WTC11 (cell line): ENCODE measurements around the gene CDHR5. TPM values are rescaled to one million over a fixed set of nuclear protein-coding genes. Genes with fewer than 3 reads are reported as not detected.

Experiments used
- ATAC-seq: fragments of 200-7000 bp; cut with Tn5 transposase; 2 replicates; pipeline ENCODE4 v1.10.0; 2021; ENCODE audit warnings: mild to moderate bottlenecking, moderate library complexity
- CTCF ChIA-PET: fragments of 300-600 bp; sonication (Branson Sonifier 250); formaldehyde crosslinking; loops from one replicate; lab custom pipeline; 2021; ENCODE audit warnings: antibody characterized with exemption; lab: Charles Lee
- POLR2A ChIA-PET: fragments of 350-600 bp; sonication (Branson Sonifier 250); formaldehyde crosslinking; loops from one replicate; lab custom pipeline; 2021; ENCODE audit warnings: antibody characterized with exemption; lab: Charles Lee
- DNase-seq: peaks from one replicate; pipeline ENCODE4 v3.0.0; 2021; ENCODE audit warnings: low spot score
- H3K27ac Mint-ChIP-seq: 2 replicates; pipeline ENCODE4 v1.8.0; 2021; ENCODE audit warnings: mixed read lengths
- H3K27me3 Mint-ChIP-seq: 2 replicates; pipeline ENCODE4 v1.8.0; 2021; ENCODE audit warnings: low read depth, mild to moderate bottlenecking, moderate library complexity, mixed read lengths
- H3K36me3 Mint-ChIP-seq: 2 replicates; pipeline ENCODE4 v1.8.0; 2021; ENCODE audit warnings: mixed read lengths
- H3K4me1 Mint-ChIP-seq: 2 replicates; pipeline ENCODE4 v1.8.0; 2022; ENCODE audit warnings: mixed read lengths
- H3K4me3 Mint-ChIP-seq: 2 replicates; pipeline ENCODE4 v1.8.0; 2021; ENCODE audit warnings: mild to moderate bottlenecking, moderate library complexity, mixed read lengths
- H3K9me3 Mint-ChIP-seq: 2 replicates; pipeline ENCODE4 v1.8.0; 2021; ENCODE audit warnings: mixed read lengths
- ATF1 ChIP-seq: sonication (generic); formaldehyde crosslinking; IDR thresholded peaks from 2 replicates; pipeline ENCODE4 v1.8.1; 2023; ENCODE audit warnings: mild to moderate bottlenecking, moderate library complexity, missing genetic modification reagents
- ATF2 ChIP-seq: sonication (generic); formaldehyde crosslinking; IDR thresholded peaks from 2 replicates; pipeline ENCODE4 v1.8.1; 2022; ENCODE audit warnings: low read depth, missing genetic modification reagents, borderline replicate concordance
- ETV6 ChIP-seq: sonication (generic); formaldehyde crosslinking; IDR thresholded peaks from 2 replicates; pipeline ENCODE4 v1.8.1; 2022; ENCODE audit warnings: mild to moderate bottlenecking, missing genetic modification reagents
- FOXK1 ChIP-seq: sonication (generic); formaldehyde crosslinking; IDR thresholded peaks from 2 replicates; pipeline ENCODE4 v1.8.0; 2022; ENCODE audit warnings: mild to moderate bottlenecking, moderate library complexity, missing genetic modification reagents
- FOXP1 ChIP-seq: sonication (generic); formaldehyde crosslinking; IDR thresholded peaks from 2 replicates; pipeline ENCODE4 v1.8.0; 2022; ENCODE audit warnings: missing genetic modification reagents, mild to moderate bottlenecking, moderate library complexity, borderline replicate concordance
- GABPB1 ChIP-seq: sonication (generic); formaldehyde crosslinking; IDR thresholded peaks from 2 replicates; pipeline ENCODE4 v1.8.1; 2023; ENCODE audit warnings: mild to moderate bottlenecking, missing genetic modification reagents
- MAX ChIP-seq: sonication (generic); formaldehyde crosslinking; IDR thresholded peaks from 2 replicates; pipeline ENCODE4 v1.8.0; 2022; ENCODE audit warnings: mild to moderate bottlenecking, missing genetic modification reagents
- NFATC4 ChIP-seq: fragments of 250-450 bp; sonication (Bioruptor Pico); IDR thresholded peaks from 2 replicates; pipeline ENCODE4 v1.9.0; 2021; ENCODE audit warnings: mild to moderate bottlenecking
- NFYB ChIP-seq: sonication (generic); formaldehyde crosslinking; conservative IDR thresholded peaks from 2 replicates; pipeline ENCODE4 v1.8.0; 2022; ENCODE audit warnings: low read depth, missing genetic modification reagents
- NR3C1 ChIP-seq: sonication (generic); formaldehyde crosslinking; conservative IDR thresholded peaks from 2 replicates; pipeline ENCODE4 v1.8.1; 2023; ENCODE audit warnings: low read depth, mild to moderate bottlenecking, missing genetic modification reagents
- PRRX2 ChIP-seq: fragments of 250-450 bp; sonication (Bioruptor Pico); IDR thresholded peaks from 2 replicates; pipeline ENCODE4 v1.8.0; 2021; ENCODE audit warnings: mild to moderate bottlenecking
- RELA ChIP-seq: sonication (generic); formaldehyde crosslinking; IDR thresholded peaks from 2 replicates; pipeline ENCODE4 v1.8.1; 2022; ENCODE audit warnings: missing genetic modification reagents, mild to moderate bottlenecking, borderline replicate concordance
- TCF7 ChIP-seq: sonication (generic); formaldehyde crosslinking; IDR thresholded peaks from 2 replicates; pipeline ENCODE4 v1.8.0; 2022; ENCODE audit warnings: mild to moderate bottlenecking, low read depth, missing genetic modification reagents, moderate library complexity
- USF1 ChIP-seq: sonication (generic); formaldehyde crosslinking; IDR thresholded peaks from 2 replicates; pipeline ENCODE4 v1.8.0; 2022; ENCODE audit warnings: mild to moderate bottlenecking, missing genetic modification reagents
- ZBTB21 ChIP-seq: sonication (generic); formaldehyde crosslinking; IDR thresholded peaks from 2 replicates; pipeline ENCODE4 v1.8.1; 2023; ENCODE audit warnings: mild to moderate bottlenecking, missing genetic modification reagents, borderline replicate concordance
- ZBTB43 ChIP-seq: sonication (generic); formaldehyde crosslinking; IDR thresholded peaks from 2 replicates; pipeline ENCODE4 v1.8.1; 2023; ENCODE audit warnings: mild to moderate bottlenecking, missing genetic modification reagents
- ZNF263 ChIP-seq: sonication (generic); formaldehyde crosslinking; IDR thresholded peaks from 2 replicates; pipeline ENCODE4 v1.8.1; 2022; ENCODE audit warnings: low read depth, mild to moderate bottlenecking, moderate library complexity, missing genetic modification reagents
- ZNF416 ChIP-seq: fragments of 250-450 bp; sonication (Bioruptor Pico); IDR thresholded peaks from 2 replicates; pipeline ENCODE4 v1.9.0; 2021; ENCODE audit warnings: mild to moderate bottlenecking, inconsistent platforms
- total RNA-seq: library from RNA; stranded (reverse); gene quantifications from 3 replicates; pipeline ENCODE4 v1.2.3, GENCODE V29; 2021
- TF ChIP-seq, protein P1 (sequence below): sonication (generic); formaldehyde crosslinking; IDR thresholded peaks from 2 replicates; pipeline ENCODE4 v1.8.1; 2023; ENCODE audit warnings: mild to moderate bottlenecking, moderate library complexity, missing genetic modification reagents
- TF ChIP-seq, protein P2 (sequence below): sonication (generic); formaldehyde crosslinking; IDR thresholded peaks from 2 replicates; pipeline ENCODE4 v1.8.0; 2022; ENCODE audit warnings: mild to moderate bottlenecking, missing genetic modification reagents
- TF ChIP-seq, protein P3 (sequence below): sonication (generic); formaldehyde crosslinking; IDR thresholded peaks from 2 replicates; pipeline ENCODE4 v1.8.1; 2023; ENCODE audit warnings: mild to moderate bottlenecking, missing genetic modification reagents, borderline replicate concordance

Gene CDHR5
- total RNA-seq, 1 experiment from 2014 or later = 0.26 TPM

GRCh38 chr11:575313-575995, 49.3 kb downstream of the CDHR5 start (continued):
- TF ChIP-seq ATF1 (CRISPR knock-in tag) (0 out of 2 replicates have a peak, but pooled peaks have one; percentile 24), GABPB1 (CRISPR knock-in tag) (0 out of 2 replicates have a peak, but pooled peaks have one; percentile 26), RELA (CRISPR knock-in tag) (0 out of 2 replicates have a peak, but pooled peaks have one; percentile 41), ZBTB43 (CRISPR knock-in tag) (no peak), FOXK1 (CRISPR knock-in tag) (0 out of 2 replicates have a peak, but pooled peaks have one; percentile 21), ETV6 (CRISPR knock-in tag) (peak; percentile 41; the same call in 1 of the 2 replicates)
- TF ChIP-seq, protein P1, sequence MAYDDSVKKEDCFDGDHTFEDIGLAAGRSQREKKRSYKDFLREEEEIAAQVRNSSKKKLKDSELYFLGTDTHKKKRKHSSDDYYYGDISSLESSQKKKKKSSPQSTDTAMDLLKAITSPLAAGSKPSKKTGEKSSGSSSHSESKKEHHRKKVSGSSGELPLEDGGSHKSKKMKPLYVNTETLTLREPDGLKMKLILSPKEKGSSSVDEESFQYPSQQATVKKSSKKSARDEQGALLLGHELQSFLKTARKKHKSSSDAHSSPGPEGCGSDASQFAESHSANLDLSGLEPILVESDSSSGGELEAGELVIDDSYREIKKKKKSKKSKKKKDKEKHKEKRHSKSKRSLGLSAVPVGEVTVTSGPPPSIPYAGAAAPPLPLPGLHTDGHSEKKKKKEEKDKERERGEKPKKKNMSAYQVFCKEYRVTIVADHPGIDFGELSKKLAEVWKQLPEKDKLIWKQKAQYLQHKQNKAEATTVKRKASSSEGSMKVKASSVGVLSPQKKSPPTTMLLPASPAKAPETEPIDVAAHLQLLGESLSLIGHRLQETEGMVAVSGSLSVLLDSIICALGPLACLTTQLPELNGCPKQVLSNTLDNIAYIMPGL = 0 out of 2 replicates have a peak, but pooled peaks have one; percentile 35
- TF ChIP-seq, protein P2, sequence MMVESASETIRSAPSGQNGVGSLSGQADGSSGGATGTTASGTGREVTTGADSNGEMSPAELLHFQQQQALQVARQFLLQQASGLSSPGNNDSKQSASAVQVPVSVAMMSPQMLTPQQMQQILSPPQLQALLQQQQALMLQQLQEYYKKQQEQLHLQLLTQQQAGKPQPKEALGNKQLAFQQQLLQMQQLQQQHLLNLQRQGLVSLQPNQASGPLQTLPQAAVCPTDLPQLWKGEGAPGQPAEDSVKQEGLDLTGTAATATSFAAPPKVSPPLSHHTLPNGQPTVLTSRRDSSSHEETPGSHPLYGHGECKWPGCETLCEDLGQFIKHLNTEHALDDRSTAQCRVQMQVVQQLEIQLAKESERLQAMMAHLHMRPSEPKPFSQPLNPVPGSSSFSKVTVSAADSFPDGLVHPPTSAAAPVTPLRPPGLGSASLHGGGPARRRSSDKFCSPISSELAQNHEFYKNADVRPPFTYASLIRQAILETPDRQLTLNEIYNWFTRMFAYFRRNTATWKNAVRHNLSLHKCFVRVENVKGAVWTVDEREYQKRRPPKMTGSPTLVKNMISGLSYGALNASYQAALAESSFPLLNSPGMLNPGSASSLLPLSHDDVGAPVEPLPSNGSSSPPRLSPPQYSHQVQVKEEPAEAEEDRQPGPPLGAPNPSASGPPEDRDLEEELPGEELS = 0 out of 2 replicates have a peak, but pooled peaks have one; percentile 37

- Mint-ChIP-seq H3K27me3 (peaks cover 22% of the 10 kb centered on the region), H3K9me3 (no peaks in the 10 kb centered on the region)
Observed at GRCh38 chr11:574632-575312, 50.0 kb downstream of the CDHR5 start.

More at GRCh38 chr11:574632-575312, 50.0 kb downstream of the CDHR5 start:
- Mint-ChIP-seq H3K36me3 (0 out of 2 replicates have a peak, but pooled peaks cover 5% of the 10 kb centered on the region), H3K4me1 (peaks cover 38% of the 10 kb centered on the region), H3K4me3 (peak overlapping the region; percentile 88), H3K27ac (no peak overlapping the region)
- ChIA-PET CTCF (interaction anchor here (0.6 to 2.0 kb wide), 8 partner anchors 9 to 244 kb away, joined by 3 to 29 read pairs (median 4); partner anchors contain the start of genes IRF7 and PNPLA2), POLR2A (interaction anchor here (1.0 to 1.5 kb wide), 2 partner anchors 18 to 28 kb away, joined by 3 to 4 read pairs; no protein-coding TSS in a partner anchor)
- TF ChIP-seq ZBTB43 (CRISPR knock-in tag) (no peak), NFYB (CRISPR knock-in tag) (no peak), USF1 (CRISPR knock-in tag) (no peak), MAX (CRISPR knock-in tag) (no peak), ETV6 (CRISPR knock-in tag) (no peak), NR3C1 (CRISPR knock-in tag) (no peak), FOXP1 (CRISPR knock-in tag) (no peak), TCF7 (no peak), ZBTB21 (CRISPR knock-in tag) (no peak), PRRX2 (no peak), ATF2 (no peak), NFATC4 (CRISPR knock-in tag) (no peak), ZNF416 (no peak), ZNF263 (CRISPR knock-in tag) (no peak)
- TF ChIP-seq, protein P3, sequence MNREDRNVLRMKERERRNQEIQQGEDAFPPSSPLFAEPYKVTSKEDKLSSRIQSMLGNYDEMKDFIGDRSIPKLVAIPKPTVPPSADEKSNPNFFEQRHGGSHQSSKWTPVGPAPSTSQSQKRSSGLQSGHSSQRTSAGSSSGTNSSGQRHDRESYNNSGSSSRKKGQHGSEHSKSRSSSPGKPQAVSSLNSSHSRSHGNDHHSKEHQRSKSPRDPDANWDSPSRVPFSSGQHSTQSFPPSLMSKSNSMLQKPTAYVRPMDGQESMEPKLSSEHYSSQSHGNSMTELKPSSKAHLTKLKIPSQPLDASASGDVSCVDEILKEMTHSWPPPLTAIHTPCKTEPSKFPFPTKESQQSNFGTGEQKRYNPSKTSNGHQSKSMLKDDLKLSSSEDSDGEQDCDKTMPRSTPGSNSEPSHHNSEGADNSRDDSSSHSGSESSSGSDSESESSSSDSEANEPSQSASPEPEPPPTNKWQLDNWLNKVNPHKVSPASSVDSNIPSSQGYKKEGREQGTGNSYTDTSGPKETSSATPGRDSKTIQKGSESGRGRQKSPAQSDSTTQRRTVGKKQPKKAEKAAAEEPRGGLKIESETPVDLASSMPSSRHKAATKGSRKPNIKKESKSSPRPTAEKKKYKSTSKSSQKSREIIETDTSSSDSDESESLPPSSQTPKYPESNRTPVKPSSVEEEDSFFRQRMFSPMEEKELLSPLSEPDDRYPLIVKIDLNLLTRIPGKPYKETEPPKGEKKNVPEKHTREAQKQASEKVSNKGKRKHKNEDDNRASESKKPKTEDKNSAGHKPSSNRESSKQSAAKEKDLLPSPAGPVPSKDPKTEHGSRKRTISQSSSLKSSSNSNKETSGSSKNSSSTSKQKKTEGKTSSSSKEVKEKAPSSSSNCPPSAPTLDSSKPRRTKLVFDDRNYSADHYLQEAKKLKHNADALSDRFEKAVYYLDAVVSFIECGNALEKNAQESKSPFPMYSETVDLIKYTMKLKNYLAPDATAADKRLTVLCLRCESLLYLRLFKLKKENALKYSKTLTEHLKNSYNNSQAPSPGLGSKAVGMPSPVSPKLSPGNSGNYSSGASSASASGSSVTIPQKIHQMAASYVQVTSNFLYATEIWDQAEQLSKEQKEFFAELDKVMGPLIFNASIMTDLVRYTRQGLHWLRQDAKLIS (CRISPR knock-in tag) = no peak
- no peak for ATAC-seq
- no peak for DNase-seq
